ENCODE measurements around the gene GAS1.

The GAS1 gene

DNA sequence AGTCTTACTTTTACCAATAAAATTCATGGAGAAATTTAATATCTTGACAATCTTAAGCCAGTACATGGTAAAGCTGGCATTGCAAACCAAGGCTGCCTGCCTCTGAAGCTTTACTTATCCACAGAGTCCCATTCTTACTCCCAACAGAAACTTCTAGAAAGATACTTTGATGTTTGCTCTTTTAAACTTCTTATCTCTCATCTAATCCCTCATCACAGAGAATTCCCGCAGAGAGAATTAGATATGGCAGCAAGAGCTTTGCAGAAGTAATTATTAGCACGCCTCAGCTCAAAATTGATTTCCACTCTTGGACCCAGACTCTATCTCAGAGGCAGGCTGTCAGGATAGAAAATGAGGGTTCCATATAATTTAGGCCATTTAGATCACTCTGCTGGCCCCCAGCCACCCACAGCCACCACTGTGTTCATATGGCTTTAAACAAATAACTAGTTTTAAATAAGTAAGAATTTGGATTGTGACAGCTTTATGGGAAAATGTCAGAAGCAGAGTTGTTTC lies 37.9 kb upstream of the GAS1 start:
- DNase-seq (ENCODE audit: insufficient read length, low spot score) = no peak
- FAIRE-seq = no peak
- TF ChIP-seq, protein P1, sequence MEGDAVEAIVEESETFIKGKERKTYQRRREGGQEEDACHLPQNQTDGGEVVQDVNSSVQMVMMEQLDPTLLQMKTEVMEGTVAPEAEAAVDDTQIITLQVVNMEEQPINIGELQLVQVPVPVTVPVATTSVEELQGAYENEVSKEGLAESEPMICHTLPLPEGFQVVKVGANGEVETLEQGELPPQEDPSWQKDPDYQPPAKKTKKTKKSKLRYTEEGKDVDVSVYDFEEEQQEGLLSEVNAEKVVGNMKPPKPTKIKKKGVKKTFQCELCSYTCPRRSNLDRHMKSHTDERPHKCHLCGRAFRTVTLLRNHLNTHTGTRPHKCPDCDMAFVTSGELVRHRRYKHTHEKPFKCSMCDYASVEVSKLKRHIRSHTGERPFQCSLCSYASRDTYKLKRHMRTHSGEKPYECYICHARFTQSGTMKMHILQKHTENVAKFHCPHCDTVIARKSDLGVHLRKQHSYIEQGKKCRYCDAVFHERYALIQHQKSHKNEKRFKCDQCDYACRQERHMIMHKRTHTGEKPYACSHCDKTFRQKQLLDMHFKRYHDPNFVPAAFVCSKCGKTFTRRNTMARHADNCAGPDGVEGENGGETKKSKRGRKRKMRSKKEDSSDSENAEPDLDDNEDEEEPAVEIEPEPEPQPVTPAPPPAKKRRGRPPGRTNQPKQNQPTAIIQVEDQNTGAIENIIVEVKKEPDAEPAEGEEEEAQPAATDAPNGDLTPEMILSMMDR (IDR thresholded peaks at IDR 0.05; ENCODE audit: insufficient read depth, missing control alignments) = no peak

DNA sequence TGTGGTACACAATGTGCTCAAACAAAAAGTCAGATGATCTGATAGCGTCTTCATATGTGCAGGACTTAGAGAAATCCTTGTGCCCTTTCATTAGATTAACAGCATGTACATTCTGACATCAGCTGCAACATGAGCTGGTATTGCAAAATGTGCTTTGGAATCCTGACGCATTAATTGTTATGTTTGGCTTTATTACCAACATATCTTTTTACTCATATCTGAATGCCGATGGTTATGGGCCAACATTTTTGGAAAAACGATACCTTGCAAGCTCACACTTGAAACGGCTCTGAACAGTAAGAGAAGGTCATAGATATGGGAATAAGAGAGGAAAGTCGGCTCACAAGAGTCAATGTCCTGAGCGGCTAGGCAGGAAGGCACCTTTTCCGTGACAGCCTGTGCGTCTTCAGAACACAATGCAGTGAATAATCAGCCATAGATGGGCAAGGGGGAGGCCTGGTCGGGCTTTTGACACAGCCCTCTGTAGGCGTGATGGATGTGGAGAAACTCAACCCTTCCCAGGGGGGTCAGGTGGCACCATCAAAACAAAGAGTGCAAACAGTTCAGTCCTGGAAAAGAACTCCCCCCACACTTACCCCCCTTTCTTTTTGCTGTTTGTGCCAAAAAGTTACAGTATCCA lies 36.4 kb upstream of the GAS1 start:
- DNase-seq (ENCODE audit: insufficient read length, low spot score) (no peak), FAIRE-seq (no peak)
- TF ChIP-seq, protein P1 (IDR thresholded peaks at IDR 0.05; ENCODE audit: insufficient read depth, missing control alignments) = no peak

DNA sequence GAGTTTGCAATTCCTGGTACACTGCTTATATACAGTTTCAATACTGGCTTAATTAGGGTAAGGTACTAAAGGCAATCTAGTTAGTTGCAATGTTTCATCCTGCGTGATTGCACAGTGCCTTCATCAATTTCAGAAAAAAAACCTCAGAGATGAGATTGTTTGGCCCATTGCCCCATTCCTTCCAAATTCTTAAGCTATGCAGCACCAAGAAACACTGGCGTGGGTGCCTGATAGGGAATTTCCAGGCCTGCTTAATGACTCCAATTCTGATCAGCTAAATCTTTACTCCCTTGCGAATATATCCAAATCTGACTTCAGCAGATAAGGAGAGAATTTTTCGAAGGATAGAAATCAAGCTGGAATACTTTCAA lies 35.9 kb upstream of the GAS1 start:
- DNase-seq (ENCODE audit: insufficient read length, low spot score) = no peak
- TF ChIP-seq, protein P1 (IDR thresholded peaks at IDR 0.05; ENCODE audit: insufficient read depth, missing control alignments) = no peak
- FAIRE-seq = no peak

DNA sequence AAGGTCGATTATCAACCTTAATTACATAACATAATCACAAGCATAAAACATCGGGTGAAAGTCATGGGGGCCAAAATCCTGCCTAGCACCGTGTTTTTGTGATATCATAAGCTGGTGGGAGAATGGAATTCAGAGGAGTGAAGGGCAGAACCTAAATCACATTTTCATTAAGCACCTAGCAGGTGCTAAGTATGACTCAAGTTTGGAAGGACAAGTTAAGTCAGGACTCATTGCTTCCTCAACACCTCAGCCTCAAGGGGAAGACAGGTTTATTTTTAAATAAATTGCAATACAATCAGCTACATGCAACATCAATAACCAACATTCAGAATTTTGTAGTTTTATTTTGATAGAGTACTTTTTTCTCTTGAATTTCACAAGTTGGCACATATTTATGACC lies 33.5 kb upstream of the GAS1 start:
- TF ChIP-seq, protein P1 (IDR thresholded peaks at IDR 0.05; ENCODE audit: insufficient read depth, missing control alignments) = no peak
- DNase-seq (ENCODE audit: insufficient read length, low spot score) (no peak), FAIRE-seq (no peak)

DNA sequence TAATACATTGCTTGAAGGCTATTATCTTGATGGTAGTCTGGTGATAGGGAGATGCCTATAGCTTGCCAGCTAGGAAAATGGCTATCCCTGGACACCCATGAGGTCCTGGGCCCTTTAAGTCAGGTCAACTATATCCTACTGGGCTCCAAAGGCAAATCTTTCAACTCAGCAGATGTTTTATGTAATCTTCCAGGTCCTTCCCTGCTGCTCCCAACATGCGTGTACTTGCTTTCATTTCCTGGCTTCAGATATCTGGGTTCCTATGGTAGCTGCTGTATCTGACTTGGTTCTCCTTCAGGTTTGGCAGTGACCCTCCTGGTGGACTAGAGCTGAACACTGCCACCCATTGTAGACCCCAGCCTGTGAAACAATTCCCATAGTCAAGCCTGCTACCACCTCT lies 32.4 kb upstream of the GAS1 start:
- TF ChIP-seq, protein P1 (IDR thresholded peaks at IDR 0.05; ENCODE audit: insufficient read depth, missing control alignments) = no peak

DNA sequence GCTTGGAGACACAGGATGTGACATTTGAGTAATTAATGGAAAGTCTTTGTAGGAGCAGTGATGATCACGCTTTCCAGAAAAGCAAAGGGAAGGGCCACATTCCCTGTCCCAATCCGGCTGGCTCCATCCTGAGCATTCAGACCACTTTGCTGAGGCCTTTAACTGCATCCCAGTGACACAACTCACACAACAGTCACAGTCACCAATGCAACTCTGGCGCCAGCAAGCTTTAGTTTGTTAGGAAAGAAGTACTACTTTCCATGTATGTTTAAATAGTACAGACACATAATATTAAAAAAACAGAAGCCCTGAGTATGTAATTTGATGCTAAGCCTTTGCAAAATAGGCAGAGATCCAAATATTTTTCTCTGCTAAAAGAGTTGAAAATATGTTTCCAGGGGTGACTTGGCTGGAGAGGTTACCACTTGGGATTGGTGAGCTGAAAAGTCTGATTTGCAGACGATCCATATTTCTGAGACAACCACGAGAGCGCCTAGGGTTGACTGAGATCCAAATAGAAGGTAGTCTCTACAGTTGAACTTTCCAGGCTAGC lies 31.7 kb upstream of the GAS1 start:
- FAIRE-seq = no peak
- TF ChIP-seq, protein P1 (IDR thresholded peaks at IDR 0.05; ENCODE audit: insufficient read depth, missing control alignments) = no peak
- no peak for DNase-seq (ENCODE audit: insufficient read length, low spot score)

More for the DNA sequence above, 32.4 kb upstream of the GAS1 start:
- FAIRE-seq = no peak
- DNase-seq (ENCODE audit: insufficient read length, low spot score) = no peak

DNA sequence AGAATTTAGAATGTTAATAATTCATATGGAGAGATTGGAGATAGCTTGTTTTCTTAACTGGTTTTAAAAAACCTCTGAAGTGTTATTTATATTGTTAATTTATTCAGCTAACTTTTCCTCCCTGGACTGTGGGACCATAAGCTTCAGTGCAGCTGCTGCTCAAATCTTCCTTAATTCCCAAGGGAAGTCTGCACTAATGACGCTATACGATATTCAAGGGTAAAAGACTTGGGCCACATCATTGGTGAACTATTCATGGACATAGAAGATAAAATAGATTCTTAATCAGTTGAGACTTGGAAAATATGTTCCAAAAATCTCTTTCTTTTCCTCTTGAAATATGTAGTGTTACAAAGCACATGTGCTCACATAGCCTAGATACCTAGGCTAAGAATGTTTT lies 31.1 kb upstream of the GAS1 start:
- FAIRE-seq (no peak), DNase-seq (ENCODE audit: insufficient read length, low spot score) (no peak)
- TF ChIP-seq, protein P1 (IDR thresholded peaks at IDR 0.05; ENCODE audit: insufficient read depth, missing control alignments) = no peak

All from D721Med (cell line).